ENCODE results near the gene UNCX. TPM values are rescaled to one million over a fixed set of nuclear protein-coding genes. Genes with fewer than 3 reads are reported as not detected.

The UNCX gene
- total and polyA plus RNA-seq, 2 experiments from 2014 or later = not detected

DNA sequence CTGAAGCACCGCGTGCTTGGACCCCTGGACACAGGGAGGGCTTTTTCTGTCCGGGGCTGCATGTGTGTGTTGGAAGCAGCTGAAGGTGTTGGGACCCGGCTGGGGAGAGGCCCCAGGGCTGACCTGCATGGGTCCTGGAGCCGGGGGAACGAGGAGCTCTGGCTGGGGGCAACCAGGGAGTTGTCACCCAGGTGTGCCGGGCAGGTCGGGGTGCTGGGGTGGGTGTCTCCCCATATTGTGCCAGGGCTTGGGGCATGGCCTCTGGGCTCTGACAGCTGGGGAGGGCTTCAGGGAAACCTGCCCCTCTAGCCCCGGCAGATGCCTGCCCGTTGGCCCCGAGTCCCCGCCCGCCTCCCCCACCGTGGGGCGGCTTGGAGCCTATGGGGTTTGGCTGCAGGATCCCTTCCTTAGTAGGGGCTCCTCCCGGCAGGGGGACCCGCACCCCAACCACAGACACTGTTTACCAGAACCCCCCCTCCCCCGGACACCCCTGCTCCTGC, 42.3 kb downstream of the UNCX start:
- Mint-ChIP-seq H3K4me3 (no peak overlapping the region), H3K27me3 (ENCODE audit: insufficient read depth, low read depth, poor library complexity) (peaks cover 13% of the 10 kb centered on the region), H3K27ac (no peak overlapping the region), H3K9me3 (peaks cover 31% of the 10 kb centered on the region), H3K4me1 (no peaks in the 10 kb centered on the region; the same call in 2 of the 3 replicates), H3K36me3 (ENCODE audit: low read depth) (peaks cover 4% of the 10 kb centered on the region)
- Histone ChIP-seq H3K9me2 (ENCODE audit: insufficient read depth) (no peaks in the 10 kb centered on the region), H3K4me3 (no peak overlapping the region), H4K20me1 (replicated peaks; ENCODE audit: insufficient read depth) (no peaks in the 10 kb centered on the region), H3K4me1 (ENCODE audit: insufficient read depth) (no peaks in the 10 kb centered on the region), H3K27ac (ENCODE audit: low read depth) (no peak overlapping the region), H3F3A (replicated peaks; ENCODE audit: low read depth) (no peaks in the 10 kb centered on the region), H3K36me3 (ENCODE audit: insufficient read depth) (no peaks in the 10 kb centered on the region), H3K4me2 (no peak overlapping the region), H3K27me3 (ENCODE audit: insufficient read depth) (no peaks in the 10 kb centered on the region), H3K79me2 (replicated peaks; ENCODE audit: insufficient read depth) (no peaks in the 10 kb centered on the region), H2AFZ (no peak overlapping the region)
- DNase-seq (ENCODE audit: low spot score) (no peak), ATAC-seq (no peak)
- TF ChIP-seq, protein P1, sequence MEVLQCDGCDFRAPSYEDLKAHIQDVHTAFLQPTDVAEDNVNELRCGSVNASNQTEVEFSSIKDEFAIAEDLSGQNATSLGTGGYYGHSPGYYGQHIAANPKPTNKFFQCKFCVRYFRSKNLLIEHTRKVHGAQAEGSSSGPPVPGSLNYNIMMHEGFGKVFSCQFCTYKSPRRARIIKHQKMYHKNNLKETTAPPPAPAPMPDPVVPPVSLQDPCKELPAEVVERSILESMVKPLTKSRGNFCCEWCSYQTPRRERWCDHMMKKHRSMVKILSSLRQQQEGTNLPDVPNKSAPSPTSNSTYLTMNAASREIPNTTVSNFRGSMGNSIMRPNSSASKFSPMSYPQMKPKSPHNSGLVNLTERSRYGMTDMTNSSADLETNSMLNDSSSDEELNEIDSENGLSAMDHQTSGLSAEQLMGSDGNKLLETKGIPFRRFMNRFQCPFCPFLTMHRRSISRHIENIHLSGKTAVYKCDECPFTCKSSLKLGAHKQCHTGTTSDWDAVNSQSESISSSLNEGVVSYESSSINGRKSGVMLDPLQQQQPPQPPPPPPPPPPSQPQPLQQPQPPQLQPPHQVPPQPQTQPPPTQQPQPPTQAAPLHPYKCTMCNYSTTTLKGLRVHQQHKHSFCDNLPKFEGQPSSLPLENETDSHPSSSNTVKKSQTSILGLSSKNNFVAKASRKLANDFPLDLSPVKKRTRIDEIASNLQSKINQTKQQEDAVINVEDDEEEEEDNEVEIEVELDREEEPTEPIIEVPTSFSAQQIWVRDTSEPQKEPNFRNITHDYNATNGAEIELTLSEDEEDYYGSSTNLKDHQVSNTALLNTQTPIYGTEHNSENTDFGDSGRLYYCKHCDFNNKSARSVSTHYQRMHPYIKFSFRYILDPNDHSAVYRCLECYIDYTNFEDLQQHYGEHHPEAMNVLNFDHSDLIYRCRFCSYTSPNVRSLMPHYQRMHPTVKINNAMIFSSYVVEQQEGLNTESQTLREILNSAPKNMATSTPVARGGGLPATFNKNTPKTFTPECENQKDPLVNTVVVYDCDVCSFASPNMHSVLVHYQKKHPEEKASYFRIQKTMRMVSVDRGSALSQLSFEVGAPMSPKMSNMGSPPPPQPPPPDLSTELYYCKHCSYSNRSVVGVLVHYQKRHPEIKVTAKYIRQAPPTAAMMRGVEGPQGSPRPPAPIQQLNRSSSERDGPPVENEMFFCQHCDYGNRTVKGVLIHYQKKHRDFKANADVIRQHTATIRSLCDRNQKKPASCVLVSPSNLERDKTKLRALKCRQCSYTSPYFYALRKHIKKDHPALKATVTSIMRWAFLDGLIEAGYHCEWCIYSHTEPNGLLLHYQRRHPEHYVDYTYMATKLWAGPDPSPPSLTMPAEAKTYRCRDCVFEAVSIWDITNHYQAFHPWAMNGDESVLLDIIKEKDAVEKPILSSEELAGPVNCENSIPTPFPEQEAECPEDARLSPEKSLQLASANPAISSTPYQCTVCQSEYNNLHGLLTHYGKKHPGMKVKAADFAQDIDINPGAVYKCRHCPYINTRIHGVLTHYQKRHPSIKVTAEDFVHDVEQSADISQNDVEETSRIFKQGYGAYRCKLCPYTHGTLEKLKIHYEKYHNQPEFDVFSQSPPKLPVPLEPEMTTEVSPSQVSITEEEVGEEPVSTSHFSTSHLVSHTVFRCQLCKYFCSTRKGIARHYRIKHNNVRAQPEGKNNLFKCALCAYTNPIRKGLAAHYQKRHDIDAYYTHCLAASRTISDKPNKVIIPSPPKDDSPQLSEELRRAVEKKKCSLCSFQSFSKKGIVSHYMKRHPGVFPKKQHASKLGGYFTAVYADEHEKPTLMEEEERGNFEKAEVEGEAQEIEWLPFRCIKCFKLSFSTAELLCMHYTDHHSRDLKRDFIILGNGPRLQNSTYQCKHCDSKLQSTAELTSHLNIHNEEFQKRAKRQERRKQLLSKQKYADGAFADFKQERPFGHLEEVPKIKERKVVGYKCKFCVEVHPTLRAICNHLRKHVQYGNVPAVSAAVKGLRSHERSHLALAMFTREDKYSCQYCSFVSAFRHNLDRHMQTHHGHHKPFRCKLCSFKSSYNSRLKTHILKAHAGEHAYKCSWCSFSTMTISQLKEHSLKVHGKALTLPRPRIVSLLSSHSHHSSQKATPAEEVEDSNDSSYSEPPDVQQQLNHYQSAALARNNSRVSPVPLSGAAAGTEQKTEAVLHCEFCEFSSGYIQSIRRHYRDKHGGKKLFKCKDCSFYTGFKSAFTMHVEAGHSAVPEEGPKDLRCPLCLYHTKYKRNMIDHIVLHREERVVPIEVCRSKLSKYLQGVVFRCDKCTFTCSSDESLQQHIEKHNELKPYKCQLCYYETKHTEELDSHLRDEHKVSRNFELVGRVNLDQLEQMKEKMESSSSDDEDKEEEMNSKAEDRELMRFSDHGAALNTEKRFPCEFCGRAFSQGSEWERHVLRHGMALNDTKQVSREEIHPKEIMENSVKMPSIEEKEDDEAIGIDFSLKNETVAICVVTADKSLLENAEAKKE (CRISPR knock-in tag; IDR thresholded peaks at IDR 0.05) = no peak
- TF ChIP-seq, protein P2, sequence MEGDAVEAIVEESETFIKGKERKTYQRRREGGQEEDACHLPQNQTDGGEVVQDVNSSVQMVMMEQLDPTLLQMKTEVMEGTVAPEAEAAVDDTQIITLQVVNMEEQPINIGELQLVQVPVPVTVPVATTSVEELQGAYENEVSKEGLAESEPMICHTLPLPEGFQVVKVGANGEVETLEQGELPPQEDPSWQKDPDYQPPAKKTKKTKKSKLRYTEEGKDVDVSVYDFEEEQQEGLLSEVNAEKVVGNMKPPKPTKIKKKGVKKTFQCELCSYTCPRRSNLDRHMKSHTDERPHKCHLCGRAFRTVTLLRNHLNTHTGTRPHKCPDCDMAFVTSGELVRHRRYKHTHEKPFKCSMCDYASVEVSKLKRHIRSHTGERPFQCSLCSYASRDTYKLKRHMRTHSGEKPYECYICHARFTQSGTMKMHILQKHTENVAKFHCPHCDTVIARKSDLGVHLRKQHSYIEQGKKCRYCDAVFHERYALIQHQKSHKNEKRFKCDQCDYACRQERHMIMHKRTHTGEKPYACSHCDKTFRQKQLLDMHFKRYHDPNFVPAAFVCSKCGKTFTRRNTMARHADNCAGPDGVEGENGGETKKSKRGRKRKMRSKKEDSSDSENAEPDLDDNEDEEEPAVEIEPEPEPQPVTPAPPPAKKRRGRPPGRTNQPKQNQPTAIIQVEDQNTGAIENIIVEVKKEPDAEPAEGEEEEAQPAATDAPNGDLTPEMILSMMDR (conservative IDR thresholded peaks at IDR 0.05; ENCODE audit: low read depth in 2 of 2) = no peak
